Keratinocyte (primary cell): ENCODE data around the gene ATF1.

Experiments used
- CTCF ChIP-seq, 3 experiments: IDR thresholded peaks in 1 of 3; conservative IDR thresholded peaks in 1 of 3; optimal IDR thresholded peaks in 1 of 3; 2 replicates in 2 of 3; 3 replicates in 1 of 3; pipeline versions ENCODE3 to v1.5.1; 2011; ENCODE audit warnings: low read length in 3 of 3, mild to moderate bottlenecking in 3 of 3, moderate library complexity in 2 of 3, control low read depth in 1 of 3, inconsistent platforms in 1 of 3; ENCODE audit not compliant: insufficient read depth in 2 of 3; ENCODE audit errors: extremely low read depth in 1 of 3
- EZH2 ChIP-seq: IDR thresholded peaks from one replicate; pipeline ENCODE4 v1.6.1; 2012; ENCODE audit warnings: inconsistent platforms, mild to moderate bottlenecking, low read length, moderate library complexity

- no peak for TF ChIP-seq CTCF (optimal IDR thresholded peaks at IDR 0.05 in 1 of 3, IDR thresholded peaks at IDR 0.05 in 1 of 3, conservative IDR thresholded peaks at IDR 0.05 in 1 of 3; ENCODE audit: extremely low read depth in 1 of 3, insufficient read depth in 2 of 3, low read length in 3 of 3)
- TF ChIP-seq EZH2 = no peak
Observed at GRCh38 chr12:50780013-50780412, 16.1 kb downstream of the ATF1 start.
